Heart left ventricle (tissue), 13 donors: Measurements from ENCODE around the gene FSTL3.

Source experiments
- POLR2A ChIP-seq, 2 donors: fragments of 450-650 bp; IDR thresholded peaks; one replicate each; pipeline ENCODE4 v1.6.1; 2017; ENCODE audit warnings: antibody characterized with exemption in 2 of 2, mild to moderate bottlenecking in 2 of 2, moderate library complexity in 2 of 2
- TF ChIP-seq, protein P1 (sequence below), 12 donors: fragments of 200-600 bp; sonication (generic) in 4 of 12; IDR thresholded peaks; one replicate each; pipeline versions ENCODE4 v1.5.0 to v1.8.0; 2018 to 2022; ENCODE audit warnings: antibody characterized with exemption in 12 of 12, mild to moderate bottlenecking in 5 of 12
- donor health status: ischemic (EF 13 %, LVEDD 7.1; RV severe dilation, severe dysfunction).
- donor health status: DM: no; HTN: yes; CAD: no.
- donor health status: DM: no; HTN: no; CAD: no.
- donor health status: ischemic (EF 25% LVEDD 6.9; RV normal size, moderate dysfunction).
- donor health status: ischemic (EF 25% LVEDD 5.7; RV mildly dilated, moderate dysfunction).
- donor health status: ischemic (EF 35%, LVEDD 5.7; RV mildly dilated, moderate dysfunction).
- donor health status: nonischemic (EF 11% LVEDD 7.7; RV severe dilation, severe dysfunction).
- donor health status: DM: yes; HTN: yes; CAD: no.
- donor health status: PGD.
- donor health status: ischemic (EF 29% LVEDD 5.4; RV normal size, mild dysfunction).
- donor health status: nonischemic (EF 23%, LVEDD 6.1; RV moderate dilation, normal function).

DNA sequence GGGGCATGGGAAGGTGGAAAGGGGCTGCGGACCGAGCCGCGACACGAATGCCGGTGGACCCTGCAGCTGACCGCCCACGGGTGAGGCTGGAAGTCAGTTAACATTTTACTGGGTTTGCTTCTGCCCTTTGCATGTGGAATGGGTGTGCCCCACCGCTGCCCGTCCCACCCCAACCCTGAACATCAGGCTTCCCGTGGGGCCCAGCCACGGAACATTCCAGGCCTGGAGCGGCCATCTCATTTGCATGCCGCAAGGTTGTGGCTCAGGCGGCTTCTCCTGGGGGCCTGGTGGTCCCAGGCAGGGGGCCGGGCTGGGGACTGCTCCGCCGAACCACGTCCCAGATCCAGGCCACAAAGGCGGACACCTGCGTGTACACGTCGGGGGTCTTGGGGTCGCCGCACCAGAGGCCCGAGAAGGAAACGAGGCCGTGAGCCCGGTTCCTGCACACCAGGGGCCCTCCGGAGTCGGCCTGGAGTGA, 9.3 kb downstream of the FSTL3 start:
- TF ChIP-seq, protein P1, sequence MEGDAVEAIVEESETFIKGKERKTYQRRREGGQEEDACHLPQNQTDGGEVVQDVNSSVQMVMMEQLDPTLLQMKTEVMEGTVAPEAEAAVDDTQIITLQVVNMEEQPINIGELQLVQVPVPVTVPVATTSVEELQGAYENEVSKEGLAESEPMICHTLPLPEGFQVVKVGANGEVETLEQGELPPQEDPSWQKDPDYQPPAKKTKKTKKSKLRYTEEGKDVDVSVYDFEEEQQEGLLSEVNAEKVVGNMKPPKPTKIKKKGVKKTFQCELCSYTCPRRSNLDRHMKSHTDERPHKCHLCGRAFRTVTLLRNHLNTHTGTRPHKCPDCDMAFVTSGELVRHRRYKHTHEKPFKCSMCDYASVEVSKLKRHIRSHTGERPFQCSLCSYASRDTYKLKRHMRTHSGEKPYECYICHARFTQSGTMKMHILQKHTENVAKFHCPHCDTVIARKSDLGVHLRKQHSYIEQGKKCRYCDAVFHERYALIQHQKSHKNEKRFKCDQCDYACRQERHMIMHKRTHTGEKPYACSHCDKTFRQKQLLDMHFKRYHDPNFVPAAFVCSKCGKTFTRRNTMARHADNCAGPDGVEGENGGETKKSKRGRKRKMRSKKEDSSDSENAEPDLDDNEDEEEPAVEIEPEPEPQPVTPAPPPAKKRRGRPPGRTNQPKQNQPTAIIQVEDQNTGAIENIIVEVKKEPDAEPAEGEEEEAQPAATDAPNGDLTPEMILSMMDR (IDR thresholded peaks at IDR 0.05) = no peak
- TF ChIP-seq POLR2A (IDR thresholded peaks at IDR 0.05) = no peak
